Smooth muscle cell (in vitro differentiated cells): ENCODE data around the gene GPI. TPM values are rescaled to one million over a fixed set of nuclear protein-coding genes. Genes with fewer than 3 reads are reported as not detected.

ENCODE experiments used
- DNase-seq: peaks from one replicate; lab custom pipeline; 2025; ENCODE audit not compliant: unreplicated experiment; lab: John Stamatoyannopoulos, UW
- H2AFZ ChIP-seq: fragments of 200-600 bp; sonication (generic); 2 replicates; pipeline ENCODE4 v1.6.0; 2016; ENCODE audit warnings: antibody characterized with exemption, low read depth, mild to moderate bottlenecking
- H3F3A ChIP-seq: fragments of 200-600 bp; sonication (generic); 2 replicates; pipeline ENCODE4 v1.6.0; 2017; ENCODE audit warnings: antibody characterized with exemption, low read depth
- H3K27ac ChIP-seq: fragments of 200-600 bp; sonication (generic); 2 replicates; pipeline ENCODE4 v1.5.1; 2016; ENCODE audit warnings: low read depth, mild to moderate bottlenecking
- H3K27me3 ChIP-seq: fragments of 200-600 bp; sonication (generic); 2 replicates; pipeline ENCODE4 v1.6.1; 2016; ENCODE audit warnings: low read depth, mild to moderate bottlenecking
- H3K36me3 ChIP-seq: fragments of 200-600 bp; sonication (generic); 2 replicates; pipeline ENCODE4 v1.5.1; 2016; ENCODE audit warnings: low read depth
- H3K4me1 ChIP-seq: fragments of 200-600 bp; sonication (generic); 2 replicates; pipeline ENCODE4 v1.5.1; 2016; ENCODE audit warnings: low read depth
- H3K4me2 ChIP-seq: fragments of 200-600 bp; sonication (generic); 2 replicates; pipeline ENCODE4 v1.6.0; 2016; ENCODE audit warnings: mild to moderate bottlenecking
- H3K4me3 ChIP-seq: fragments of 200-600 bp; sonication (generic); 2 replicates; pipeline ENCODE4 v1.5.1; 2016; ENCODE audit warnings: mild to moderate bottlenecking
- H3K79me2 ChIP-seq: fragments of 200-600 bp; sonication (generic); 2 replicates; pipeline ENCODE4 v1.6.0; 2016; ENCODE audit warnings: low read depth, mild to moderate bottlenecking
- H3K9ac ChIP-seq: fragments of 200-600 bp; sonication (generic); 2 replicates; pipeline ENCODE4 v1.6.0; 2016; ENCODE audit warnings: low read depth
- H3K9me3 ChIP-seq: fragments of 200-600 bp; sonication (generic); replicated peaks from 2 replicates; pipeline ENCODE4 v1.5.1; 2016; ENCODE audit warnings: low read depth
- H4K20me1 ChIP-seq: fragments of 200-600 bp; sonication (generic); 2 replicates; pipeline ENCODE4 v1.6.0; 2016; ENCODE audit warnings: low read depth
- WGBS: methylation state at CpG from one replicate; pipeline ENCODE4 v1.1.7; 2016; ENCODE audit warnings: low lambda C conversion rate; 5-methylcytosine and 5-hydroxymethylcytosine counted together
- polyA plus RNA-seq: library from polyadenylated mRNA; unstranded; fragments of >200 nt; fragmentation: Nextera tagmentation; extraction: Ambion mirVana; gene quantifications from 2 replicates; pipeline ENCODE4 v1.2.1, GENCODE V29; 2016
- total RNA-seq: library from RNA; depleted of rRNA; stranded (reverse); fragments of >200 nt; gene quantifications from 2 replicates; pipeline ENCODE4 v1.2.3, GENCODE V29; 2014
- TF ChIP-seq, protein P1 (sequence below): fragments of 200-600 bp; sonication (generic); IDR thresholded peaks from 2 replicates; pipeline ENCODE4 v1.5.1; 2017; ENCODE audit warnings: borderline replicate concordance, mild to moderate bottlenecking, antibody characterized with exemption; ENCODE audit not compliant: insufficient read depth, poor library complexity, severe bottlenecking

GPI gene
- total and polyA plus RNA-seq, 2 experiments from 2014 or later: 132 to 233 TPM

- TF ChIP-seq, protein P1, sequence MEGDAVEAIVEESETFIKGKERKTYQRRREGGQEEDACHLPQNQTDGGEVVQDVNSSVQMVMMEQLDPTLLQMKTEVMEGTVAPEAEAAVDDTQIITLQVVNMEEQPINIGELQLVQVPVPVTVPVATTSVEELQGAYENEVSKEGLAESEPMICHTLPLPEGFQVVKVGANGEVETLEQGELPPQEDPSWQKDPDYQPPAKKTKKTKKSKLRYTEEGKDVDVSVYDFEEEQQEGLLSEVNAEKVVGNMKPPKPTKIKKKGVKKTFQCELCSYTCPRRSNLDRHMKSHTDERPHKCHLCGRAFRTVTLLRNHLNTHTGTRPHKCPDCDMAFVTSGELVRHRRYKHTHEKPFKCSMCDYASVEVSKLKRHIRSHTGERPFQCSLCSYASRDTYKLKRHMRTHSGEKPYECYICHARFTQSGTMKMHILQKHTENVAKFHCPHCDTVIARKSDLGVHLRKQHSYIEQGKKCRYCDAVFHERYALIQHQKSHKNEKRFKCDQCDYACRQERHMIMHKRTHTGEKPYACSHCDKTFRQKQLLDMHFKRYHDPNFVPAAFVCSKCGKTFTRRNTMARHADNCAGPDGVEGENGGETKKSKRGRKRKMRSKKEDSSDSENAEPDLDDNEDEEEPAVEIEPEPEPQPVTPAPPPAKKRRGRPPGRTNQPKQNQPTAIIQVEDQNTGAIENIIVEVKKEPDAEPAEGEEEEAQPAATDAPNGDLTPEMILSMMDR: no peak
- H3K36me3 ChIP-seq: peaks cover 11% of the 10 kb centered on the region
These were observed 8.7 kb downstream of the GPI start for GRCh38 chr19:34373601-34374288.

DNA sequence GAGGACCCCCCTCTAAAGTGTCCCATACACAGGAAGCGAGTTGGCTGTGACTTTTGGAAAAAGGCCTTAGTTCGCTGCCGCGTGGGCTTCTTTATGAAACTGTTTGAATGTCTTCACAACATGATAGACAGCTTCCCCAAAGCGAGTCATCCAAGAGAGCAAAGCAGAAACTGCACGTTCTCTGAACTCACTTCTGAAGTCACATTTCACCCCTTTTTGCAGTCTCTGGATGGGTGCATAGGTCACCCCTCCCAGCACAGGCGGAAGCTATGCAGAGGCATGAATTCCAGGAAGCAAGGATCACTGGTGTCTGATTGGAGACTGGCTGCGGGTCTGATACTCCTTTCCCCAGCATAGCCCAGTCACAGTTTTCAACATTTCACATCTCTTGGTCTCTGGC is 10.6 kb downstream of the GPI start:
- Histone ChIP-seq H3K4me1 (no peaks in the 10 kb centered on the region), H3K4me2 (no peak overlapping the region), H3K9me3 (no peaks in the 10 kb centered on the region), H3K79me2 (peaks cover 4% of the 10 kb centered on the region), H3F3A (no peaks in the 10 kb centered on the region), H3K4me3 (no peak overlapping the region), H3K9ac (no peak overlapping the region), H4K20me1 (peaks cover 86% of the 10 kb centered on the region), H3K36me3 (peaks cover 7% of the 10 kb centered on the region), H3K27ac (no peak overlapping the region), H3K27me3 (no peaks in the 10 kb centered on the region), H2AFZ (no peak overlapping the region)
- DNase-seq: no peak
- TF ChIP-seq, protein P1: no peak
- WGBS: 87% methylated on average over 8 of the region's 8 CpGs

More at GRCh38 chr19:34373601-34374288, 8.7 kb downstream of the GPI start:
- Histone ChIP-seq H3K4me1 (no peaks in the 10 kb centered on the region), H3K9me3 (no peaks in the 10 kb centered on the region), H3K4me2 (no peak overlapping the region), H3K79me2 (peaks cover 12% of the 10 kb centered on the region), H3K4me3 (no peak overlapping the region), H3F3A (no peaks in the 10 kb centered on the region), H2AFZ (no peak overlapping the region), H3K9ac (no peak overlapping the region), H4K20me1 (peaks cover 88% of the 10 kb centered on the region), H3K27ac (no peak overlapping the region), H3K27me3 (no peaks in the 10 kb centered on the region)
- DNase-seq: no peak
- WGBS: 100% methylated on average over 11 of the region's 11 CpGs

DNA sequence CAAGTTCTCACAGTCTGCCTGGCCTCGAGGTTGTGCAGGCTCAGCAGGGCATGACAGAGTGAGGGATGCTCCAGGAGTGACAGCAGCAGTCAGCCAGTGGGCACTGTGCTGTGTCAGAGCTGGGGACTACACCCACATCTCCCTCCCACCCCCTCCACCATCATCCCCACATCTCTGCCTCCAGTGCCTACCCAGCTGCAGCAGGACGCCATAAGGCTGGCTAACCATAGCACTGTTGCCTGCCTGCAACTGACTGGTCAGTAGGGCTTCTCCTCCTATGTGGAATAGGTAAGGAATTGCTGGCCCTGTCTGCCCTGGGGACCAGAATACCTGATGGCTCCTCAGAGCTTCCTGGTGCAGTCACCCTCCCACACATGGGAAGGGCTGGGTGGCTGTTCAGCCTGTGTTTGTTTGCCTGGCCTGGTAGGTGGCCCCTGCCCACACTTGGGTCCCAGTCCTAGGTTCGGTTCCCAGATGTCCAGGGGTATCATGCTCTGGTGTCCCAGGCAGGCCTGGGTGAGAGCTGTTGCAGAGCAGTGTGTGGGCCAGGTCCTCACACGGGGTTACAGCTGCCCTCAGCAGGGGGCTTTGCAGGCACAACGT is 15.7 kb downstream of the GPI start:
- Histone ChIP-seq H3K27me3 (no peaks in the 10 kb centered on the region), H3K27ac (no peak overlapping the region), H4K20me1 (peaks cover 44% of the 10 kb centered on the region), H3K9me3 (no peaks in the 10 kb centered on the region), H3F3A (no peaks in the 10 kb centered on the region), H2AFZ (no peak overlapping the region), H3K4me1 (no peaks in the 10 kb centered on the region), H3K4me2 (no peak overlapping the region), H3K79me2 (no peaks in the 10 kb centered on the region), H3K36me3 (peaks cover 7% of the 10 kb centered on the region), H3K9ac (no peak overlapping the region), H3K4me3 (no peak overlapping the region)
- DNase-seq: no peak
- 99% methylated on average over 5 of the region's 5 CpGs for WGBS
- TF ChIP-seq, protein P1: no peak
